Endothelial cell of umbilical vein (primary cell): ENCODE results near the gene LMF1.

Experiments used
- CTCF ChIP-seq, 2 donors: IDR thresholded peaks; 1 replicate in 1 of 2; 2 replicates in 1 of 2; pipeline ENCODE4 v1.5.1; 2011; ENCODE audit warnings: low read length in 2 of 2, mild to moderate bottlenecking in 2 of 2, moderate library complexity in 2 of 2, control low read depth in 1 of 2, inconsistent platforms in 1 of 2, low read depth in 1 of 2; ENCODE audit not compliant: insufficient read depth in 1 of 2; ENCODE audit errors: extremely low read depth in 1 of 2
- EZH2 ChIP-seq: IDR thresholded peaks from 2 replicates; pipeline ENCODE4 v1.6.1; 2012; ENCODE audit warnings: borderline replicate concordance, low read depth, mild to moderate bottlenecking, moderate library complexity, low read length, inconsistent platforms; ENCODE audit not compliant: severe bottlenecking
- GATA2 ChIP-seq: IDR thresholded peaks from 2 replicates; pipeline ENCODE4 v1.7.0; 2011; ENCODE audit warnings: low read depth, mild to moderate bottlenecking, moderate library complexity, mixed read lengths, low read length; ENCODE audit not compliant: insufficient read length, insufficient read depth
- MAX ChIP-seq: IDR thresholded peaks from 2 replicates; pipeline ENCODE4 v1.6.1; 2011; ENCODE audit not compliant: insufficient read depth, insufficient read length
- POLR2A ChIP-seq: IDR thresholded peaks from 2 replicates; pipeline ENCODE4 v1.6.1; 2012; ENCODE audit warnings: low read depth, mild to moderate bottlenecking, control low read depth, low read length
- POLR2AphosphoS5 ChIP-seq: IDR thresholded peaks from 2 replicates; pipeline ENCODE4 v1.6.1; 2012; ENCODE audit warnings: low read depth, mild to moderate bottlenecking, control low read depth, low read length, moderate library complexity; ENCODE audit not compliant: insufficient read depth

- TF ChIP-seq POLR2AphosphoS5 (no peak), EZH2 (no peak), CTCF (IDR thresholded peaks at IDR 0.05; ENCODE audit: extremely low read depth in 1 of 2, insufficient read depth in 1 of 2, low read depth in 1 of 2, low read length in 2 of 2) (no peak), MAX (no peak), POLR2A (no peak), GATA2 (no peak)
These were observed 6.4 kb upstream of the LMF1 start for GRCh38 chr16:977081-977701.
